ENCODE measurements around the gene FAM89B.
A peak's percentile ranks its signal among the peaks of the same experiment; 100 is the strongest.

Gene FAM89B

GRCh38 chr11:65538915-65539743 is 33.2 kb upstream of the FAM89B start:
- peak; percentile 83 for DNase-seq (ENCODE audit: low spot score)

GRCh38 chr11:65539744-65540289 is 32.5 kb upstream of the FAM89B start:
- DNase-seq (ENCODE audit: low spot score) = peak; percentile 86

GRCh38 chr11:65540290-65541092 is 31.8 kb upstream of the FAM89B start:
- DNase-seq (ENCODE audit: low spot score) = peak; percentile 99

GRCh38 chr11:65541093-65541982 is 31.0 kb upstream of the FAM89B start:
- no peak for DNase-seq (ENCODE audit: low spot score)

GRCh38 chr11:65542738-65543390 is 29.5 kb upstream of the FAM89B start:
- no peak for DNase-seq (ENCODE audit: low spot score)

GRCh38 chr11:65545853-65546216 is 26.5 kb upstream of the FAM89B start:
- DNase-seq (ENCODE audit: low spot score) = no peak

GRCh38 chr11:65546217-65546958 is 25.9 kb upstream of the FAM89B start:
- peak; percentile 96 for DNase-seq (ENCODE audit: low spot score)

GRCh38 chr11:65547446-65548125 is 24.8 kb upstream of the FAM89B start:
- DNase-seq (ENCODE audit: low spot score) = no peak

- DNase-seq (ENCODE audit: low spot score) = no peak
Observed at GRCh38 chr11:65548395-65548794, 23.9 kb upstream of the FAM89B start.

- DNase-seq (ENCODE audit: low spot score) = no peak
Observed at GRCh38 chr11:65549096-65549495, 23.2 kb upstream of the FAM89B start.

- no peak for DNase-seq (ENCODE audit: low spot score)
Observed at GRCh38 chr11:65551572-65552387, 20.6 kb upstream of the FAM89B start.

- DNase-seq (ENCODE audit: low spot score) = no peak
Observed at GRCh38 chr11:65552388-65552951, 19.9 kb upstream of the FAM89B start.

GRCh38 chr11:65553301-65554001 is 18.9 kb upstream of the FAM89B start:
- DNase-seq (ENCODE audit: low spot score) = no peak

GRCh38 chr11:65554057-65554818 is 18.1 kb upstream of the FAM89B start:
- no peak for DNase-seq (ENCODE audit: low spot score)

GRCh38 chr11:65554842-65555430 is 17.4 kb upstream of the FAM89B start:
- no peak for DNase-seq (ENCODE audit: low spot score)

- DNase-seq (ENCODE audit: low spot score) = no peak
Observed at GRCh38 chr11:65555693-65556231, 16.6 kb upstream of the FAM89B start.

Measured in iPS-NIHi11 (cell line).